ENCODE data around the gene DNLZ.

GRCh38 chr9:136332482-136332983 lies 31.0 kb downstream of the DNLZ start:
- TF ChIP-seq, protein P1, sequence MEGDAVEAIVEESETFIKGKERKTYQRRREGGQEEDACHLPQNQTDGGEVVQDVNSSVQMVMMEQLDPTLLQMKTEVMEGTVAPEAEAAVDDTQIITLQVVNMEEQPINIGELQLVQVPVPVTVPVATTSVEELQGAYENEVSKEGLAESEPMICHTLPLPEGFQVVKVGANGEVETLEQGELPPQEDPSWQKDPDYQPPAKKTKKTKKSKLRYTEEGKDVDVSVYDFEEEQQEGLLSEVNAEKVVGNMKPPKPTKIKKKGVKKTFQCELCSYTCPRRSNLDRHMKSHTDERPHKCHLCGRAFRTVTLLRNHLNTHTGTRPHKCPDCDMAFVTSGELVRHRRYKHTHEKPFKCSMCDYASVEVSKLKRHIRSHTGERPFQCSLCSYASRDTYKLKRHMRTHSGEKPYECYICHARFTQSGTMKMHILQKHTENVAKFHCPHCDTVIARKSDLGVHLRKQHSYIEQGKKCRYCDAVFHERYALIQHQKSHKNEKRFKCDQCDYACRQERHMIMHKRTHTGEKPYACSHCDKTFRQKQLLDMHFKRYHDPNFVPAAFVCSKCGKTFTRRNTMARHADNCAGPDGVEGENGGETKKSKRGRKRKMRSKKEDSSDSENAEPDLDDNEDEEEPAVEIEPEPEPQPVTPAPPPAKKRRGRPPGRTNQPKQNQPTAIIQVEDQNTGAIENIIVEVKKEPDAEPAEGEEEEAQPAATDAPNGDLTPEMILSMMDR (IDR thresholded peaks at IDR 0.05), result no peak
- no peak for TF ChIP-seq POLR2A (IDR thresholded peaks at IDR 0.05)
